Right lobe of liver (tissue), 6 donors: ENCODE measurements around the gene PCSK7. TPM values are rescaled to one million over a fixed set of nuclear protein-coding genes. Genes with fewer than 3 reads are reported as not detected.

Experiments used
- ATAC-seq, 4 donors: fragments of 200-7000 bp; cut with Tn5 transposase; one replicate each; pipeline ENCODE4 v1.9.1; 2020; ENCODE audit warnings: mild to moderate bottlenecking in 4 of 4, moderate library complexity in 4 of 4
- DNase-seq, 3 donors: peaks; one replicate each; pipeline ENCODE4 v3.0.0-alpha.2; 2020
- H3K27ac ChIP-seq, 3 donors: fragments of 200-600 bp; one replicate each; pipeline ENCODE4 v1.8.0; 2022
- H3K27me3 ChIP-seq, 2 donors: fragments of 200-600 bp; one replicate each; pipeline ENCODE4 v1.8.0; 2022
- H3K36me3 ChIP-seq, 4 donors: fragments of 200-600 bp; sonication (generic) in 1 of 4; one replicate each; pipeline versions ENCODE4 v1.5.1 to v1.8.0; 2017 to 2022; ENCODE audit warnings: control low read depth in 1 of 4
- H3K4me1 ChIP-seq, 4 donors: fragments of 200-600 bp; sonication (generic) in 1 of 4; one replicate each; pipeline versions ENCODE4 v1.5.1 to v1.8.0; 2017 to 2022; ENCODE audit warnings: control low read depth in 1 of 4
- H3K4me3 ChIP-seq, 3 donors: fragments of 200-600 bp; one replicate each; pipeline ENCODE4 v1.8.0; 2022
- H3K9me3 ChIP-seq, 4 donors: fragments of 200-600 bp; sonication (generic) in 1 of 4; one replicate each; pipeline versions ENCODE4 v1.5.1 to v1.8.0; 2017 to 2022; ENCODE audit warnings: control low read depth in 1 of 4
- POLR2A ChIP-seq: fragments of 450-650 bp; IDR thresholded peaks from one replicate; pipeline ENCODE4 v1.6.1; 2017; ENCODE audit warnings: antibody characterized with exemption, mild to moderate bottlenecking
- WGBS: methylation state at CpG from one replicate; pipeline ENCODE4 v1.1.6; 2018; ENCODE audit warnings: low coverage, low lambda C conversion rate; ENCODE audit not compliant: insufficient coverage; ENCODE audit errors: missing lambda C conversion rate; 5-methylcytosine and 5-hydroxymethylcytosine counted together
- intact Hi-C, 2 donors: fragments of 100-400 bp; cut with DNase I; formaldehyde crosslinking; loops; one replicate each; pipeline versions ENCODE4 v1.11.2 to v1.14.1; 2022
- total RNA-seq, 6 experiments: library from RNA; depleted of rRNA in 2 of 6; stranded (reverse); fragments of >200 nt in 2 of 6; fragmentation: NEBNext Ultra II Directional in 3 of 6; extraction: Animal tissue kit (Norgen Biotek cat#: 25700) in 3 of 6; gene quantifications; one replicate each; pipeline versions ENCODE4 v1.1.0 to v1.2.4, GENCODE V29; 2016 to 2023
- TF ChIP-seq, protein P1 (sequence below), 4 donors: fragments of 200-600 bp in 3 of 4; fragments of 450-650 bp in 1 of 4; IDR thresholded peaks; one replicate each; pipeline versions ENCODE4 v1.5.1 to v1.8.0; 2016 to 2022; ENCODE audit warnings: antibody characterized with exemption in 4 of 4, mild to moderate bottlenecking in 2 of 4
- donor health status: DM: no; HTN: yes; CAD: no.
- donor health status: DM: no; HTN: no; CAD: no.
- donor health status: DM: no; HTN: no; CAD: no.
- donor health status: DM: no; HTN: yes; CAD: no.
- donor health status: DM: no; HTN: yes; CAD: no.

Gene PCSK7
- total RNA-seq, 6 experiments from 2014 or later: 19.3 to 28.5 (median 25.8) TPM

DNA sequence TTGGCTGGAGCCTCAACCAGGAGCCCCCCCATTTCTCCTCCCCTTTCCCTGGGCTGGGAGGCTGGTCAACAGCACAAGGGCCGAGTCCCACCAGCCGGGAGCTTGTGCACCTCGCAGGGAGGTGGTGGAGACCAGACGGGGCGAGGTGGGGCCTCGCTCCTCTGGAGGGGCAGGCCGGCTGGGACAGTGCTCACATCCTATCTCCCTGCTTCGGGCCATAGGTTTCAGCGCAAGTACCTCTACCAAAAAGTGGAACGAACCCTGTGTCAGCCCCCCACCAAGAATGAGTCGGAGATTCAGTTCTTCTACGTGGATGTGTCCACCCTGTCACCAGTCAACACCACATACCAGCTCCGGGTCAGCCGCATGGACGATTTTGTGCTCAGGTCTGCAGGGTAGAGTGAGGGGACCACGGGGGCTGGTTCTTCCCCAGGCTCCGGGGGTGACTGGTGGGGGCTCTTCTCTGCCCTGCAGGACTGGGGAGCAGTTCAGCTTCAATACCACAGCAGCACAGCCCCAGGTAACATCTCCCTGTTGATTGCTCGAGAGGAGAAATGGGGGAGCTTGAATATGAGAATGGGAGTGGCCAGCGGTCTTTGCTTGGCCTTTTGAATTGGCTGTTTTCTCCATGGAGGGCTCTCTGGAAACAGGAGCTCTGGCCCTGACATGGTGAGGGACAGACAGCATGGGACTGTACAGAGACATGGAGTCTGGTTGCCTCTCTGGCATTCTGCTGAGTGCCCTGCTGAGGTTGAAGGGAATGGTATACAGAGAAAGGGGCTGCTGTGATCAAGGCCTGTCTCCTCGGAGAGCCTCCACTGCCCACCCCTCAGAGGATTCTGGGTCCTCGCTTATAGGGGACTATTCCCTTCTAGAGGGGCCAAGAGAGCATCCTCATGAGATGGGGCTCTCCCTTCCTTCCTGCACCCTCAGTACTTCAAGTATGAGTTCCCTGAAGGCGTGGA, 50.0 kb downstream of the PCSK7 start:
- H3K4me1 ChIP-seq: peaks cover 0 to 22% (median 5%) of the 10 kb centered on the region in 4 donors
- H3K27me3 ChIP-seq: no peaks in the 10 kb centered on the region
- WGBS: 80% methylated on average over 1 of the region's 22 CpGs
- no peak for ATAC-seq
- no peak overlapping the region for H3K4me3 ChIP-seq
- H3K9me3 ChIP-seq: no peaks in the 10 kb centered on the region
- H3K27ac ChIP-seq: no peak overlapping the region
- intact Hi-C loops: no loop called here
- TF ChIP-seq POLR2A: no peak
- TF ChIP-seq, protein P1, sequence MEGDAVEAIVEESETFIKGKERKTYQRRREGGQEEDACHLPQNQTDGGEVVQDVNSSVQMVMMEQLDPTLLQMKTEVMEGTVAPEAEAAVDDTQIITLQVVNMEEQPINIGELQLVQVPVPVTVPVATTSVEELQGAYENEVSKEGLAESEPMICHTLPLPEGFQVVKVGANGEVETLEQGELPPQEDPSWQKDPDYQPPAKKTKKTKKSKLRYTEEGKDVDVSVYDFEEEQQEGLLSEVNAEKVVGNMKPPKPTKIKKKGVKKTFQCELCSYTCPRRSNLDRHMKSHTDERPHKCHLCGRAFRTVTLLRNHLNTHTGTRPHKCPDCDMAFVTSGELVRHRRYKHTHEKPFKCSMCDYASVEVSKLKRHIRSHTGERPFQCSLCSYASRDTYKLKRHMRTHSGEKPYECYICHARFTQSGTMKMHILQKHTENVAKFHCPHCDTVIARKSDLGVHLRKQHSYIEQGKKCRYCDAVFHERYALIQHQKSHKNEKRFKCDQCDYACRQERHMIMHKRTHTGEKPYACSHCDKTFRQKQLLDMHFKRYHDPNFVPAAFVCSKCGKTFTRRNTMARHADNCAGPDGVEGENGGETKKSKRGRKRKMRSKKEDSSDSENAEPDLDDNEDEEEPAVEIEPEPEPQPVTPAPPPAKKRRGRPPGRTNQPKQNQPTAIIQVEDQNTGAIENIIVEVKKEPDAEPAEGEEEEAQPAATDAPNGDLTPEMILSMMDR (IDR thresholded peaks at IDR 0.05): no peak
- peaks cover 0 to 34% (median 9%) of the 10 kb centered on the region in 4 donors for H3K36me3 ChIP-seq
- DNase-seq: peak in 1 of 3 donors; percentile 14

DNA sequence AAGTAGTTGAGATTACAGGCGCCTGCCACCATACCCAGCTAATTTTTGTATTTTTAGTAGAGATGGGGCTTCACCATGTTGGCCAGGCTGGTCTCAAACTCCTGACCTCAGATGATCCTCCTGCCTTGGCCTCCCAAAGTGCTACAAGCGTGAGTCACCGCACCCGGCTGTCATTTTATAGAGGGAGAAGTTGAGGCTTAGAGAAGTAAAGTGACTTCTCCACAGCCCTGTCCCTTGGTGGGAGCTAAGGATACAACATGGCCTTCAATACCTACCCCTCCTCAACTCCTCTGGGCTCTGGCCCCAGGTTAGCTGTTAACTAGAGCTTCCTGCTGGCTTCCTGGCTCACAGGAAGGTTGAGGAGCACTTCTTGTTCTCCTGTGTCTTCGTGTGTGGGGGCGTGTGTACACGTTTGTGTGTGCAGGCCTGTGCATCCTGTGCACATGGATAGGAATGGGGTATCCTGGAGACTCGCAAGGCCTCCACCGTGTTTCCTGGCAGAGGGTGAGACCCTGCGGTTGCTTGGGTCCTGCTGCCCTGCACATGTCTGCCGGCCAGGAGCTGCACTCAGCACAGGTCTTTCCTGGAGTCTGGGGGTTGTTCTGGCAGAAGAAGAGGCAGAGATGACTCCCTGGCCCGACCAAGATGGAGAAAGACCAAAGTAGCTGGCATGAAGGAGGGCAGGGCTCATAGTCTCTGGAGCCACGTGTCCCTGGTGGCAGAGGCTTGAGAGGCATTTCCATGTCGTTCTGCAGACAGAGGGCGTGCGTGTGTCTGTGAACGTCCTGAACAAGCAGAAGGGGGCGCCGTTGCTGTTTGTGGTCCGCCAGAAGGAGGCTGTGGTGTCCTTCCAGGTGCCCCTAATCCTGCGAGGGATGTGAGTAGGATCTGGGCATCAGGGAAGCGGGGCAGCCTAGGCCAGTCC, 51.0 kb downstream of the PCSK7 start:
- Histone ChIP-seq H3K9me3 (no peaks in the 10 kb centered on the region), H3K27ac (peak overlapping the region in 1 of 3 donors; percentile 97), H3K27me3 (no peaks in the 10 kb centered on the region), H3K36me3 (peaks cover 0 to 28% (median 9%) of the 10 kb centered on the region in 4 donors), H3K4me3 (no peak overlapping the region), H3K4me1 (peaks cover 0 to 22% (median 5%) of the 10 kb centered on the region in 4 donors)
- intact Hi-C loops: no loop called here
- ATAC-seq (peak in 2 of 4 donors; percentile 4 to 6), DNase-seq (peak in 2 of 3 donors; percentile 54 to 66)
- TF ChIP-seq, protein P1 (IDR thresholded peaks at IDR 0.05): peak; percentile 29 to 41 (median 36)
- no peak for TF ChIP-seq POLR2A
- 44% methylated on average over 5 of the region's 22 CpGs for whole genome bisulfite sequencing

DNA sequence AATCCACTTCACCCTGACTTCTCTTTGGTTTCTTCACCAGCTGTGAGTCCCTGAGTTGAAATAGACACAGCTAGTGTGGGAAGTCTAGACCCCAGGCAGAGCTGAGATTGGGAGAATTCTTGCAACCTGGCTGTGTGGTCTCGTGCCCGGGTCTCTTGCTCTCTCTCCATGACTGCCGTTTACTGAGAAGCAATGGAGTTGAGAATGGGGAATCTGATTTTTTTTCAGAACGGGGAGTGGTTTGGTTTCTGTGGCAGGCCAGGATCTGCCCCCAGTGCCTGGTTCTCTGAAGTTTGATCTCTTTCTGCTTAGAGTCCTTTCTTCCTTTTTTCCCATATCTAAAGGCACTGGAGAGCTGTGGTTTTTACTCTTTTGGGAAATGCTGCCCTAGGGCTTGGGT, 51.9 kb downstream of the PCSK7 start:
- Histone ChIP-seq H3K36me3 (peaks cover 0 to 26% (median 9%) of the 10 kb centered on the region in 4 donors), H3K27ac (peak overlapping the region; percentile 93 to 97 (median 95)), H3K9me3 (no peaks in the 10 kb centered on the region), H3K4me1 (peaks cover 0 to 22% (median 5%) of the 10 kb centered on the region in 4 donors), H3K27me3 (no peaks in the 10 kb centered on the region), H3K4me3 (peak overlapping the region; percentile 92 to 100 (median 93))
- 31% methylated on average over 4 of the region's 4 CpGs for WGBS
- intact Hi-C loops: no loop called here
- TF ChIP-seq POLR2A: no peak
- TF ChIP-seq, protein P1 (IDR thresholded peaks at IDR 0.05): no peak
- DNase-seq: peak in 1 of 3 donors; percentile 19
- no peak for ATAC-seq
